Transverse colon (tissue), 3 donors: ENCODE measurements around the gene TNRC6C.

Experiments
- POLR2A ChIP-seq: fragments of 450-650 bp; IDR thresholded peaks from one replicate; pipeline ENCODE4 v1.6.1; 2016; ENCODE audit warnings: antibody characterized with exemption, mild to moderate bottlenecking, moderate library complexity
- TF ChIP-seq, protein P1 (sequence below), 5 experiments: fragments of 200-600 bp in 3 of 5; fragments of 450-650 bp in 2 of 5; sonication (generic) in 3 of 5; IDR thresholded peaks; 1 replicate in 2 of 5; 2 replicates in 3 of 5; pipeline ENCODE4 v1.5.1; 2016 to 2017; ENCODE audit warnings: antibody characterized with exemption in 5 of 5, inconsistent platforms in 3 of 5, mild to moderate bottlenecking in 2 of 5, moderate library complexity in 1 of 5

GRCh38 chr17:77952368-77952767 is 6.1 kb upstream of the TNRC6C start:
- TF ChIP-seq, protein P1, sequence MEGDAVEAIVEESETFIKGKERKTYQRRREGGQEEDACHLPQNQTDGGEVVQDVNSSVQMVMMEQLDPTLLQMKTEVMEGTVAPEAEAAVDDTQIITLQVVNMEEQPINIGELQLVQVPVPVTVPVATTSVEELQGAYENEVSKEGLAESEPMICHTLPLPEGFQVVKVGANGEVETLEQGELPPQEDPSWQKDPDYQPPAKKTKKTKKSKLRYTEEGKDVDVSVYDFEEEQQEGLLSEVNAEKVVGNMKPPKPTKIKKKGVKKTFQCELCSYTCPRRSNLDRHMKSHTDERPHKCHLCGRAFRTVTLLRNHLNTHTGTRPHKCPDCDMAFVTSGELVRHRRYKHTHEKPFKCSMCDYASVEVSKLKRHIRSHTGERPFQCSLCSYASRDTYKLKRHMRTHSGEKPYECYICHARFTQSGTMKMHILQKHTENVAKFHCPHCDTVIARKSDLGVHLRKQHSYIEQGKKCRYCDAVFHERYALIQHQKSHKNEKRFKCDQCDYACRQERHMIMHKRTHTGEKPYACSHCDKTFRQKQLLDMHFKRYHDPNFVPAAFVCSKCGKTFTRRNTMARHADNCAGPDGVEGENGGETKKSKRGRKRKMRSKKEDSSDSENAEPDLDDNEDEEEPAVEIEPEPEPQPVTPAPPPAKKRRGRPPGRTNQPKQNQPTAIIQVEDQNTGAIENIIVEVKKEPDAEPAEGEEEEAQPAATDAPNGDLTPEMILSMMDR (IDR thresholded peaks at IDR 0.05): no peak
- TF ChIP-seq POLR2A: no peak
